Calu3 (cell line): Measurements from ENCODE around the gene MBL2. TPM values are rescaled to one million over a fixed set of nuclear protein-coding genes. Genes with fewer than 3 reads are reported as not detected.
A peak's percentile ranks its signal among the peaks of the same experiment; 100 is the strongest.

Experiments used
- BruUV-seq: library from RNA; stranded (reverse); fragments of 400-500 nt; replicated peaks from 2 replicates; lab custom pipeline; 2021; lab: Mats Ljungman, UMichigan
- CTCF ChIA-PET: fragments of 300-600 bp; sonication (Branson Sonifier 250); formaldehyde crosslinking; loops from one replicate; lab custom pipeline; 2022; ENCODE audit warnings: antibody characterized with exemption; lab: Charles Lee
- DNase-seq: peaks from one replicate; pipeline ENCODE4 v3.0.0; 2022
- H3K27ac Mint-ChIP-seq: one replicate; pipeline ENCODE4 v1.8.0; 2022; ENCODE audit warnings: mixed read lengths; ENCODE audit not compliant: unreplicated experiment
- H3K27me3 Mint-ChIP-seq: one replicate; pipeline ENCODE4 v1.8.0; 2022; ENCODE audit warnings: mixed read lengths; ENCODE audit not compliant: unreplicated experiment
- H3K36me3 Mint-ChIP-seq: one replicate; pipeline ENCODE4 v1.8.0; 2022; ENCODE audit warnings: mild to moderate bottlenecking, moderate library complexity, mixed read lengths; ENCODE audit not compliant: insufficient read depth, unreplicated experiment
- H3K4me1 Mint-ChIP-seq: one replicate; pipeline ENCODE4 v1.8.0; 2022; ENCODE audit warnings: mild to moderate bottlenecking, low read depth, mixed read lengths; ENCODE audit not compliant: unreplicated experiment
- H3K4me3 Mint-ChIP-seq: one replicate; pipeline ENCODE4 v1.8.0; 2022; ENCODE audit warnings: mild to moderate bottlenecking, low read depth, moderate library complexity, mixed read lengths; ENCODE audit not compliant: unreplicated experiment
- H3K9me3 Mint-ChIP-seq: one replicate; pipeline ENCODE4 v1.8.0; 2022; ENCODE audit warnings: low read depth, mixed read lengths; ENCODE audit not compliant: unreplicated experiment
- intact Hi-C: fragments of 100-400 bp; cut with micrococcal nuclease; formaldehyde crosslinking; loops from one replicate; pipeline ENCODE4 v1.10.0; 2022; ENCODE audit not compliant: unreplicated experiment
- total RNA-seq: library from RNA; stranded (reverse); gene quantifications from 2 replicates; pipeline ENCODE4 v1.2.3, GENCODE V29; 2022
- TF ChIP-seq, protein P1 (sequence below): fragments of 200-600 bp; IDR thresholded peaks from one replicate; pipeline ENCODE4 v1.8.0; 2022; ENCODE audit warnings: antibody characterized with exemption; ENCODE audit not compliant: unreplicated experiment

MBL2 gene
- total RNA-seq, 1 experiment from 2014 or later = not detected

DNA sequence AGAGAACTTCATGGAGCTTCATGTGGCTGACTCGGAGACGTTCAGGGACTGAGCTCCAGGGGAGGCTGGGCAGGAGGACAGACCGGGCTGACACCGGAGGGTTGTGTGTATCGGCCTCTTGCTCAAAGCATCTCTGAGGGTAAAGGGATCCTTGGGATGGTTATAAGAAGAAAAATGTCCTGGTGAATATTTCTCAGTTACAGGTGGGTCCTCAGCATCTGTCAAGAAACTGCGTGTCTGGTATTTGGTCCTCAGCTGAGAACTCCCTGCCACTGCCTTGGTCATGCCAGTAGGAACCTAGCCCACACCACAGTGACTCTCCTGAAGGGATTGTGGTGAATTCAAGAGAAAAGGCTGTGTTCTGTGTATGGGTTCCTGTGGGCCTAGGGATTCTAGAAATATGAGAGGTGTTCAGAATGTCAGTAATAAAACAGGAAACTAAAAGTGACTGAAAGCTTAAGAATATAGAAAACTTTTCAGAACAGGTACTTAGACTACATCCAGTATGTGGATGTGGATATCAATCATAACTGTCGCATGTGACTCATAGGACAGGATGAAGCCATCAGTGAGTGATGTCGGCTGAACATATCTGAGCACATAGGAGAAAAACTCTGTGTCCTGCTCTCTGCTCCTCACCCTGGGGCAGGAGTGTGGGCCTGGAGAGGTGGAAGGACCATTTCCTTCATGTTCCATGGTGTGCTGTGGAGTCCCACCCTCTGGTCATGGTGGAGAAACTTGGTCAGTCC is 28.4 kb downstream of the MBL2 start:
- Mint-ChIP-seq H3K27ac (no peak overlapping the region), H3K36me3 (no peaks in the 10 kb centered on the region), H3K4me1 (peaks cover 8% of the 10 kb centered on the region), H3K9me3 (peaks cover 4% of the 10 kb centered on the region), H3K4me3 (no peak overlapping the region), H3K27me3 (no peaks in the 10 kb centered on the region)
- intact Hi-C loops = no loop called here
- TF ChIP-seq, protein P1, sequence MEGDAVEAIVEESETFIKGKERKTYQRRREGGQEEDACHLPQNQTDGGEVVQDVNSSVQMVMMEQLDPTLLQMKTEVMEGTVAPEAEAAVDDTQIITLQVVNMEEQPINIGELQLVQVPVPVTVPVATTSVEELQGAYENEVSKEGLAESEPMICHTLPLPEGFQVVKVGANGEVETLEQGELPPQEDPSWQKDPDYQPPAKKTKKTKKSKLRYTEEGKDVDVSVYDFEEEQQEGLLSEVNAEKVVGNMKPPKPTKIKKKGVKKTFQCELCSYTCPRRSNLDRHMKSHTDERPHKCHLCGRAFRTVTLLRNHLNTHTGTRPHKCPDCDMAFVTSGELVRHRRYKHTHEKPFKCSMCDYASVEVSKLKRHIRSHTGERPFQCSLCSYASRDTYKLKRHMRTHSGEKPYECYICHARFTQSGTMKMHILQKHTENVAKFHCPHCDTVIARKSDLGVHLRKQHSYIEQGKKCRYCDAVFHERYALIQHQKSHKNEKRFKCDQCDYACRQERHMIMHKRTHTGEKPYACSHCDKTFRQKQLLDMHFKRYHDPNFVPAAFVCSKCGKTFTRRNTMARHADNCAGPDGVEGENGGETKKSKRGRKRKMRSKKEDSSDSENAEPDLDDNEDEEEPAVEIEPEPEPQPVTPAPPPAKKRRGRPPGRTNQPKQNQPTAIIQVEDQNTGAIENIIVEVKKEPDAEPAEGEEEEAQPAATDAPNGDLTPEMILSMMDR = no peak
- CTCF ChIA-PET = interaction anchor here (1.1 to 2.0 kb wide), 2 partner anchors 37 to 118 kb away, joined by 3 to 4 read pairs; no protein-coding TSS in a partner anchor
- no peak for DNase-seq
- BruUV-seq = no TSS peak

GRCh38 chr10:52742731-52743130 is 29.9 kb downstream of the MBL2 start:
- H3K27ac Mint-ChIP-seq = no peak overlapping the region
- CTCF ChIA-PET = interaction anchor here (0.6 to 2.0 kb wide), 2 partner anchors 38 to 129 kb away, joined by 3 to 4 read pairs; no protein-coding TSS in a partner anchor
- TF ChIP-seq, protein P1 = no peak
- no peaks in the 10 kb centered on the region for H3K27me3 Mint-ChIP-seq
- intact Hi-C loops = no loop called here
- no peak for DNase-seq
- no TSS peak for BruUV-seq
- peaks cover 5% of the 10 kb centered on the region for H3K4me1 Mint-ChIP-seq
- H3K4me3 Mint-ChIP-seq = no peak overlapping the region
- no peaks in the 10 kb centered on the region for H3K9me3 Mint-ChIP-seq
- H3K36me3 Mint-ChIP-seq = no peaks in the 10 kb centered on the region

DNA sequence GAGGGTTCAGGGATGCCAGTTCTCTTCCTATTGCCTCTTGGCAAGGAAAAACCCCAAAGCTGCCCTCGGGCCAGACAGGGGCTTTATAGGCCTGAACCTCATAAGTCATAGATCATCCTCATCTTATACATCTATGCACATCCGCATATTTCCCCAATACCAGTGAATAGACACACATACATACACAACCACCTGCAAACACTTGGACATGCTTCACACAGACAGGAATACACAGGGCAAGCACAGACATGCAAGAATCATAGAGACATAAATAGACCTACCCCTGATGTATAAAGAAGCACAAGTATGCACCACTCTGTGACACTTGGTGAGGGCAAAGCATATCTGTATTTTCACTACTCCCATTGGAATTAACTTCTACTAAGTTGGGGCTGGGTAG is 30.7 kb downstream of the MBL2 start:
- CTCF ChIA-PET = interaction anchor here (0.6 to 2.0 kb wide), 3 partner anchors 39 to 130 kb away, joined by 3 to 6 read pairs (median 4); no protein-coding TSS in a partner anchor
- H3K4me1 Mint-ChIP-seq = no peaks in the 10 kb centered on the region
- no peaks in the 10 kb centered on the region for H3K9me3 Mint-ChIP-seq
- no peak overlapping the region for H3K4me3 Mint-ChIP-seq
- no peak for DNase-seq
- TF ChIP-seq, protein P1 = no peak
- no peaks in the 10 kb centered on the region for H3K27me3 Mint-ChIP-seq
- no peaks in the 10 kb centered on the region for H3K36me3 Mint-ChIP-seq
- no TSS peak for BruUV-seq
- intact Hi-C loops = loop anchor here (1.0 kb wide), 1 partner anchor 38 kb away; no protein-coding TSS in a partner anchor
- H3K27ac Mint-ChIP-seq = no peak overlapping the region

DNA sequence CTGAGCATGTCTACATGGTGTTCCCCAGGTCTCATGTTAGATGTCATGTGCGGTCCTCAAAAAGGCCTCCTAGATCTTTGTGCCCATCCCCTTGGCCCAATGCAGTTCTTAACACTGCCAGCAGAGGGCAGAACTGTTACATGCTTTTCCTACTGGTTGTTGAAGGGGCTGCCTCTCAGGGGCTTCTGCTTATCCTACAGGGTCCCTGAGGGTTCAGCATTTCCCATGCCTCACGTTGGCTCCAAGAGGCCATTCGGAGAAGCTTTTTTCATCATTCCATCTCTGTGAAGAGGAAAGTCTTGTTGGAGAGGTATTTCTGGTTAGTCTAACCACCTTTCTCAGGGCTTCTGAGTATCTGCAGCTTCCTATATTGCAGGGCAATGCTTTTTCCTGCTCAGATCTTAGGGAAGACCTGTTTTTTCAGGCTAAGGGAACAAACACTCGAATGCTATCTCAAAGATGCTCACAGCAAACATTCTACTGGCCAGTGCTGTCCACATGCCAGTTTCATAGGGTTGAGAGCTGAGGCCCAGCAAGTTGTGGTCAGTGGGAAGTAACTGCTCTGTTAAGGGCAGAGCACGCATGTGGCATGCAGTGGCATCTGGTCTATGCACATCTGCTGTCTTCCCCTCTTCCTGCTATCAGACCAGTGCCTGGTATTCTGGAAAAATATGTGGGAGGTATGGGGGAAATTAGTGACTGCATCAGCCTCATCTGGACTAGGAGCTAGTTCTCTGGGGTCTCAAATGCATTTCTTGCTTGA is 31.5 kb downstream of the MBL2 start:
- Mint-ChIP-seq H3K9me3 (no peaks in the 10 kb centered on the region), H3K27me3 (no peaks in the 10 kb centered on the region), H3K36me3 (no peaks in the 10 kb centered on the region), H3K4me1 (no peaks in the 10 kb centered on the region), H3K27ac (no peak overlapping the region), H3K4me3 (no peak overlapping the region)
- CTCF ChIA-PET = interaction anchor here (1.3 kb wide), 1 partner anchor 40 kb away, joined by 6 read pairs; no protein-coding TSS in a partner anchor
- peak; percentile 53 for DNase-seq
- TF ChIP-seq, protein P1 = peak; percentile 95
- intact Hi-C loops = loop anchor here (1.0 kb wide), 1 partner anchor 39 kb away; no protein-coding TSS in a partner anchor
- no TSS peak for BruUV-seq
